ENCODE data around the gene ZNF497. TPM values are rescaled to one million over a fixed set of nuclear protein-coding genes. Genes with fewer than 3 reads are reported as not detected.

Gene ZNF497
- polyA plus RNA-seq, 1 of the 3 experiments (the other 2 are of a cell fraction): 1.1 TPM

DNA sequence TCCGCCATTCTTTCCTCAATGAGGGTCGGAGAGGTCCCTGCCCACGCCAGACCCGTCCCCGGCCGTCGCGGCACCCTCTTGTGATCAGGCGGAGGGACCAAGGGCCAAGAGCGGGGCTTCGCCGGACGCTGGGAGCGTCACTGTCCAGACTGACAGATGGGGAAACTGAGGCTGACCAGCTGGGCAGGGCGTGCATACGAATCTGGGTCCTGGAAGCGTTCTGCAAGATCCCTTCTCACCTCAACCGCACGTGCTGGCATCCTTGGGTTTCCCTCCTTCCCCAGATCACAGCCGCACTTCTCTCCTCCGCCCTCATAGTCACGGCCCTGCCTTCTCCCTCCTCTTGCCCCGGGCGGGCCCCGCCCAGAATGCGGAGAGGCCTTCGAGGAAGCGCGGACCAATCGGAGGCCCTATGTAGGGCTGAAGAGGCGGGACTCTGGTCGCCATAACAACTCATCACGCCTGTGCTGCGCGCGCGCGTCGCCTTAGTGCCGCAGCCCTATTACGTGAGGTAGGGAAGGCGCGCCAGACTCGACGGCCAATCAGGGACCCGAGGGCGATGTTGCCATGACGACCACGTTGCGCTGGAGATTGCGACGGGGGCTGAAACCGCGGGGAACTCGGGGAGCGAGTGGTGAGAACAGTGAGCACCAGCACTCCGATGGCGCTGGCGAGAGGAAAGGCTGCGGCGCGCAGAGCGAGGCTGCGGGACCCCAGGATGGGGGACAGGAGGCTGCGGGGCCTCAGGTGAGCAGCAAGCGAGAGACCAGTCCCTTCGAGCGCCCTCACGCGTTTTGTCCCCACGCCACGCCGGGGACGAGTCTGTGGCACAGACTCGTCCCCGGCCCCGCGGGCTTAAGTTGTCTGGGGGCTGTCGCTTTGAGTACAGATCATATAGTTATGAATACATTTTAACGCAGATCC, 38.6 kb upstream of the ZNF497 start (continued):
- TF ChIP-seq, protein P1, sequence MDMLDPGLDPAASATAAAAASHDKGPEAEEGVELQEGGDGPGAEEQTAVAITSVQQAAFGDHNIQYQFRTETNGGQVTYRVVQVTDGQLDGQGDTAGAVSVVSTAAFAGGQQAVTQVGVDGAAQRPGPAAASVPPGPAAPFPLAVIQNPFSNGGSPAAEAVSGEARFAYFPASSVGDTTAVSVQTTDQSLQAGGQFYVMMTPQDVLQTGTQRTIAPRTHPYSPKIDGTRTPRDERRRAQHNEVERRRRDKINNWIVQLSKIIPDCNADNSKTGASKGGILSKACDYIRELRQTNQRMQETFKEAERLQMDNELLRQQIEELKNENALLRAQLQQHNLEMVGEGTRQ (IDR thresholded peaks at IDR 0.05; ENCODE audit: borderline replicate concordance, low read depth, low read length): no peak
- TF ChIP-seq, protein P2, sequence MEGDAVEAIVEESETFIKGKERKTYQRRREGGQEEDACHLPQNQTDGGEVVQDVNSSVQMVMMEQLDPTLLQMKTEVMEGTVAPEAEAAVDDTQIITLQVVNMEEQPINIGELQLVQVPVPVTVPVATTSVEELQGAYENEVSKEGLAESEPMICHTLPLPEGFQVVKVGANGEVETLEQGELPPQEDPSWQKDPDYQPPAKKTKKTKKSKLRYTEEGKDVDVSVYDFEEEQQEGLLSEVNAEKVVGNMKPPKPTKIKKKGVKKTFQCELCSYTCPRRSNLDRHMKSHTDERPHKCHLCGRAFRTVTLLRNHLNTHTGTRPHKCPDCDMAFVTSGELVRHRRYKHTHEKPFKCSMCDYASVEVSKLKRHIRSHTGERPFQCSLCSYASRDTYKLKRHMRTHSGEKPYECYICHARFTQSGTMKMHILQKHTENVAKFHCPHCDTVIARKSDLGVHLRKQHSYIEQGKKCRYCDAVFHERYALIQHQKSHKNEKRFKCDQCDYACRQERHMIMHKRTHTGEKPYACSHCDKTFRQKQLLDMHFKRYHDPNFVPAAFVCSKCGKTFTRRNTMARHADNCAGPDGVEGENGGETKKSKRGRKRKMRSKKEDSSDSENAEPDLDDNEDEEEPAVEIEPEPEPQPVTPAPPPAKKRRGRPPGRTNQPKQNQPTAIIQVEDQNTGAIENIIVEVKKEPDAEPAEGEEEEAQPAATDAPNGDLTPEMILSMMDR (IDR thresholded peaks at IDR 0.05): 0 out of 2 replicates have a peak, but pooled peaks have one; percentile 10
- TF ChIP-seq CHD2 (IDR thresholded peaks at IDR 0.05; ENCODE audit: low read length, partially characterized antibody) (peak; percentile 59), TEAD4 (IDR thresholded peaks at IDR 0.05; ENCODE audit: borderline replicate concordance, insufficient read depth) (no peak), SIN3A (IDR thresholded peaks at IDR 0.05; ENCODE audit: borderline replicate concordance, low read depth, low read length) (no peak; the same call in 1 of the 2 replicates), USF1 (IDR thresholded peaks at IDR 0.05; ENCODE audit: borderline replicate concordance, low read depth) (no peak), POLR2AphosphoS5 (IDR thresholded peaks at IDR 0.05; ENCODE audit: low read depth, low read length) (peak; percentile 50), RFX5 (IDR thresholded peaks at IDR 0.05; ENCODE audit: low read length) (peak; percentile 99), NRF1 (IDR thresholded peaks at IDR 0.05; ENCODE audit: low read depth, low read length) (peak; percentile 82), IRF3 (IDR thresholded peaks at IDR 0.05; ENCODE audit: low read depth, low read length) (peak; percentile 36; the same call in 1 of the 2 replicates), RAD21 (IDR thresholded peaks at IDR 0.05; ENCODE audit: low read length) (no peak), TCF12 (IDR thresholded peaks at IDR 0.05) (no peak), EZH2phosphoT487 (IDR thresholded peaks at IDR 0.05; ENCODE audit: borderline replicate concordance, low read depth) (no peak), GABPA (IDR thresholded peaks at IDR 0.05; ENCODE audit: low read depth) (no peak), MXI1 (IDR thresholded peaks at IDR 0.05; ENCODE audit: low read depth, low read length) (peak; percentile 95), YY1 (IDR thresholded peaks at IDR 0.05; ENCODE audit: low read depth) (no peak), MEF2A (IDR thresholded peaks at IDR 0.05; ENCODE audit: borderline replicate concordance, low read depth) (no peak), RXRA (IDR thresholded peaks at IDR 0.05; ENCODE audit: borderline replicate concordance, low read depth) (no peak), ELF1 (IDR thresholded peaks at IDR 0.05) (no peak), MAX (IDR thresholded peaks at IDR 0.05; ENCODE audit: low read depth) (peak; percentile 73), FOSL2 (IDR thresholded peaks at IDR 0.05; ENCODE audit: borderline replicate concordance, low read depth) (no peak)
- TF ChIP-seq, protein P3, sequence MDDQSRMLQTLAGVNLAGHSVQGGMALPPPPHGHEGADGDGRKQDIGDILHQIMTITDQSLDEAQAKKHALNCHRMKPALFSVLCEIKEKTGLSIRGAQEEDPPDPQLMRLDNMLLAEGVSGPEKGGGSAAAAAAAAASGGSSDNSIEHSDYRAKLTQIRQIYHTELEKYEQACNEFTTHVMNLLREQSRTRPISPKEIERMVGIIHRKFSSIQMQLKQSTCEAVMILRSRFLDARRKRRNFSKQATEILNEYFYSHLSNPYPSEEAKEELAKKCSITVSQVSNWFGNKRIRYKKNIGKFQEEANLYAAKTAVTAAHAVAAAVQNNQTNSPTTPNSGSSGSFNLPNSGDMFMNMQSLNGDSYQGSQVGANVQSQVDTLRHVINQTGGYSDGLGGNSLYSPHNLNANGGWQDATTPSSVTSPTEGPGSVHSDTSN (IDR thresholded peaks at IDR 0.05): no peak

Measured in SK-N-SH (cell line).